GM12878 (cell line): ENCODE measurements around the gene TRPM3.

ENCODE experiments used
- CREB1 ChIP-seq: IDR thresholded peaks from 2 replicates; pipeline ENCODE4 v1.6.1; 2012; ENCODE audit warnings: low read depth, mild to moderate bottlenecking, inconsistent platforms
- EP300 ChIP-seq, 2 experiments: fragments of 150-350 bp in 1 of 2; IDR thresholded peaks; 2 replicates each; pipeline ENCODE4 v1.6.1; 2011 to 2012; ENCODE audit warnings: low read depth in 2 of 2, low read length in 2 of 2, borderline replicate concordance in 1 of 2, improper control_type of control experiment in 1 of 2, inconsistent platforms in 1 of 2; ENCODE audit not compliant: control insufficient read depth in 1 of 2
- JUNB ChIP-seq: IDR thresholded peaks from 2 replicates; pipeline ENCODE4 v1.6.1; 2016; ENCODE audit warnings: antibody characterized with exemption, mild to moderate bottlenecking
- RFX5 ChIP-seq: IDR thresholded peaks from 2 replicates; pipeline ENCODE4 v1.6.1; 2011; ENCODE audit warnings: low read depth, low read length, improper control_type of control experiment
- SIN3A ChIP-seq: IDR thresholded peaks from 2 replicates; pipeline ENCODE4 v1.6.1; 2012; ENCODE audit warnings: low read depth, low read length, improper control_type of control experiment

- TF ChIP-seq JUNB (no peak), SIN3A (no peak), RFX5 (no peak), EP300 (IDR thresholded peaks at IDR 0.05; ENCODE audit: borderline replicate concordance in 1 of 2, control insufficient read depth in 1 of 2, low read depth in 2 of 2, low read length in 2 of 2) (no peak), CREB1 (no peak)
Measured at GRCh38 chr9:70532716-70533115, 588.7 kb downstream of the TRPM3 start.
